WTC11 (cell line): ENCODE results near the gene COL26A1. TPM values are rescaled to one million over a fixed set of nuclear protein-coding genes. Genes with fewer than 3 reads are reported as not detected.

Source experiments
- ATAC-seq: fragments of 200-7000 bp; cut with Tn5 transposase; 2 replicates; pipeline ENCODE4 v1.10.0; 2021; ENCODE audit warnings: mild to moderate bottlenecking, moderate library complexity
- CTCF ChIA-PET: fragments of 300-600 bp; sonication (Branson Sonifier 250); formaldehyde crosslinking; loops from one replicate; lab custom pipeline; 2021; ENCODE audit warnings: antibody characterized with exemption; lab: Charles Lee
- POLR2A ChIA-PET: fragments of 350-600 bp; sonication (Branson Sonifier 250); formaldehyde crosslinking; loops from one replicate; lab custom pipeline; 2021; ENCODE audit warnings: antibody characterized with exemption; lab: Charles Lee
- DNase-seq: peaks from one replicate; pipeline ENCODE4 v3.0.0; 2021; ENCODE audit warnings: low spot score
- H3K27ac Mint-ChIP-seq: 2 replicates; pipeline ENCODE4 v1.8.0; 2021; ENCODE audit warnings: mixed read lengths
- H3K27me3 Mint-ChIP-seq: 2 replicates; pipeline ENCODE4 v1.8.0; 2021; ENCODE audit warnings: low read depth, mild to moderate bottlenecking, moderate library complexity, mixed read lengths
- H3K36me3 Mint-ChIP-seq: 2 replicates; pipeline ENCODE4 v1.8.0; 2021; ENCODE audit warnings: mixed read lengths
- H3K4me1 Mint-ChIP-seq: 2 replicates; pipeline ENCODE4 v1.8.0; 2022; ENCODE audit warnings: mixed read lengths
- H3K4me3 Mint-ChIP-seq: 2 replicates; pipeline ENCODE4 v1.8.0; 2021; ENCODE audit warnings: mild to moderate bottlenecking, moderate library complexity, mixed read lengths
- H3K9me3 Mint-ChIP-seq: 2 replicates; pipeline ENCODE4 v1.8.0; 2021; ENCODE audit warnings: mixed read lengths
- ARID4B ChIP-seq: sonication (generic); formaldehyde crosslinking; IDR thresholded peaks from 2 replicates; pipeline ENCODE4 v1.8.0; 2023; ENCODE audit warnings: missing genetic modification reagents, mild to moderate bottlenecking, borderline replicate concordance
- ATF1 ChIP-seq: sonication (generic); formaldehyde crosslinking; IDR thresholded peaks from 2 replicates; pipeline ENCODE4 v1.8.1; 2023; ENCODE audit warnings: mild to moderate bottlenecking, moderate library complexity, missing genetic modification reagents
- ATF2 ChIP-seq: sonication (generic); formaldehyde crosslinking; IDR thresholded peaks from 2 replicates; pipeline ENCODE4 v1.8.1; 2022; ENCODE audit warnings: low read depth, missing genetic modification reagents, borderline replicate concordance
- ATF3 ChIP-seq: sonication (generic); formaldehyde crosslinking; conservative IDR thresholded peaks from 2 replicates; pipeline ENCODE4 v1.8.1; 2022; ENCODE audit warnings: mild to moderate bottlenecking, missing genetic modification reagents
- ERG ChIP-seq: fragments of 250-450 bp; sonication (Bioruptor Pico); IDR thresholded peaks from 2 replicates; pipeline ENCODE4 v1.8.0; 2021; ENCODE audit warnings: mild to moderate bottlenecking
- FOXK1 ChIP-seq: sonication (generic); formaldehyde crosslinking; IDR thresholded peaks from 2 replicates; pipeline ENCODE4 v1.8.0; 2022; ENCODE audit warnings: mild to moderate bottlenecking, moderate library complexity, missing genetic modification reagents
- FOXP1 ChIP-seq: sonication (generic); formaldehyde crosslinking; IDR thresholded peaks from 2 replicates; pipeline ENCODE4 v1.8.0; 2022; ENCODE audit warnings: missing genetic modification reagents, mild to moderate bottlenecking, moderate library complexity, borderline replicate concordance
- FOXP4 ChIP-seq: sonication (generic); formaldehyde crosslinking; IDR thresholded peaks from 2 replicates; pipeline ENCODE4 v1.8.0; 2022; ENCODE audit warnings: mild to moderate bottlenecking, missing genetic modification reagents
- GRHL2 ChIP-seq: fragments of 250-450 bp; sonication (Bioruptor Pico); IDR thresholded peaks from 2 replicates; pipeline ENCODE4 v1.8.0; 2022; ENCODE audit warnings: mild to moderate bottlenecking, moderate library complexity; ENCODE audit not compliant: insufficient replicate concordance, severe bottlenecking
- IRF1 ChIP-seq: sonication (generic); formaldehyde crosslinking; IDR thresholded peaks from 2 replicates; pipeline ENCODE4 v1.8.0; 2023; ENCODE audit warnings: missing genetic modification reagents
- NFATC4 ChIP-seq: fragments of 250-450 bp; sonication (Bioruptor Pico); IDR thresholded peaks from 2 replicates; pipeline ENCODE4 v1.9.0; 2021; ENCODE audit warnings: mild to moderate bottlenecking
- PREB ChIP-seq: sonication (generic); formaldehyde crosslinking; IDR thresholded peaks from 2 replicates; pipeline ENCODE4 v1.8.1; 2022; ENCODE audit warnings: mild to moderate bottlenecking, missing genetic modification reagents, moderate library complexity, borderline replicate concordance
- SOX15 ChIP-seq: fragments of 250-450 bp; sonication (Bioruptor Pico); IDR thresholded peaks from 2 replicates; pipeline ENCODE4 v1.9.0; 2021; ENCODE audit warnings: mild to moderate bottlenecking
- TEAD4 ChIP-seq: sonication (generic); formaldehyde crosslinking; IDR thresholded peaks from 2 replicates; pipeline ENCODE4 v1.8.0; 2022; ENCODE audit warnings: mild to moderate bottlenecking, missing genetic modification reagents
- ZBTB43 ChIP-seq: sonication (generic); formaldehyde crosslinking; IDR thresholded peaks from 2 replicates; pipeline ENCODE4 v1.8.1; 2023; ENCODE audit warnings: mild to moderate bottlenecking, missing genetic modification reagents
- ZNF232 ChIP-seq: sonication (generic); formaldehyde crosslinking; IDR thresholded peaks from 2 replicates; pipeline ENCODE4 v1.8.0; 2022; ENCODE audit warnings: mild to moderate bottlenecking, missing genetic modification reagents
- ZNF532 ChIP-seq: fragments of 250-450 bp; sonication (Bioruptor Pico); IDR thresholded peaks from 2 replicates; pipeline ENCODE4 v1.9.0; 2021; ENCODE audit warnings: mild to moderate bottlenecking, borderline replicate concordance
- ZNF671 ChIP-seq: fragments of 250-450 bp; sonication (Bioruptor Pico); IDR thresholded peaks from 2 replicates; pipeline ENCODE4 v1.8.0; 2021; ENCODE audit warnings: mild to moderate bottlenecking
- total RNA-seq: library from RNA; stranded (reverse); gene quantifications from 3 replicates; pipeline ENCODE4 v1.2.3, GENCODE V29; 2021

The COL26A1 gene
- total RNA-seq, 1 experiment from 2014 or later: 64.4 TPM

GRCh38 chr7:101596898-101597297, 234.2 kb downstream of the COL26A1 start (continued):
- TF ChIP-seq ATF3: no peak
- no peak for TF ChIP-seq ERG (CRISPR knock-in tag)
- no peak for TF ChIP-seq ZNF532
- no peak for TF ChIP-seq FOXP4 (CRISPR knock-in tag)
- TF ChIP-seq ARID4B (CRISPR knock-in tag): no peak
- TF ChIP-seq GRHL2 (CRISPR knock-in tag): no peak
- TF ChIP-seq FOXP1 (CRISPR knock-in tag): no peak

- CTCF ChIA-PET: interaction anchor here (1.1 to 3.4 kb wide), 4 partner anchors 11 to 84 kb away, joined by 3 to 17 read pairs (median 4); no protein-coding TSS in a partner anchor
- H3K27ac Mint-ChIP-seq: no peak overlapping the region
- ATAC-seq: no peak
- H3K27me3 Mint-ChIP-seq: peaks cover 2% of the 10 kb centered on the region; the same call in 1 of the 2 replicates
- H3K9me3 Mint-ChIP-seq: no peaks in the 10 kb centered on the region
- no peak for TF ChIP-seq ZBTB43 (CRISPR knock-in tag)
- no peak for TF ChIP-seq FOXK1 (CRISPR knock-in tag)
- no peak for TF ChIP-seq SOX15 (CRISPR knock-in tag)
- no peak for TF ChIP-seq TEAD4
- TF ChIP-seq ATF1: no peak
- no peak for TF ChIP-seq NFATC4 (CRISPR knock-in tag)
- no peak for TF ChIP-seq ZNF232 (CRISPR knock-in tag)
- no peak for TF ChIP-seq PREB (CRISPR knock-in tag)
- no peak for TF ChIP-seq ATF2 (CRISPR knock-in tag)
- no peak for TF ChIP-seq ZNF671
- TF ChIP-seq IRF1: no peak
- TF ChIP-seq, all 79 proteins: peak for 0
- Mint-ChIP-seq H3K36me3 (no peaks in the 10 kb centered on the region), H3K4me3 (no peak overlapping the region), H3K4me1 (no peaks in the 10 kb centered on the region)
- POLR2A ChIA-PET: no interaction called here
- DNase-seq: no peak
Observed at GRCh38 chr7:101597941-101598340, 235.3 kb downstream of the COL26A1 start.
